T-helper 1 cell (primary cell): ENCODE data around the gene ZDHHC24.

ENCODE experiments used
- DNase-seq, 5 donors: peaks; one replicate each; pipeline ENCODE4 v3.0.0-alpha.2; 2012 to 2020

ZDHHC24 gene

GRCh38 chr11:66564984-66565383, 19.1 kb upstream of the ZDHHC24 start:
- DNase-seq: no peak

- no peak for DNase-seq
Measured at GRCh38 chr11:66564538-66564937, 18.7 kb upstream of the ZDHHC24 start.

- DNase-seq: no peak
Measured at GRCh38 chr11:66563832-66564231, 18.0 kb upstream of the ZDHHC24 start.

GRCh38 chr11:66562907-66563583, 17.2 kb upstream of the ZDHHC24 start:
- DNase-seq: no peak

GRCh38 chr11:66562275-66562674, 16.4 kb upstream of the ZDHHC24 start:
- DNase-seq: no peak

GRCh38 chr11:66561975-66562248, 16.1 kb upstream of the ZDHHC24 start:
- DNase-seq: no peak

- DNase-seq: no peak
Measured at GRCh38 chr11:66561178-66561974, 15.5 kb upstream of the ZDHHC24 start.

GRCh38 chr11:66559866-66560676, 14.2 kb upstream of the ZDHHC24 start:
- no peak for DNase-seq

- DNase-seq: peak in 1 of 5 donors; percentile 41
Measured at GRCh38 chr11:66559142-66559865, 13.5 kb upstream of the ZDHHC24 start.

GRCh38 chr11:66557733-66558326, 12.0 kb upstream of the ZDHHC24 start:
- no peak for DNase-seq

GRCh38 chr11:66556086-66556485, 10.2 kb upstream of the ZDHHC24 start:
- no peak for DNase-seq

GRCh38 chr11:66555416-66555815, 9.6 kb upstream of the ZDHHC24 start:
- no peak for DNase-seq

- no peak for DNase-seq
Measured at GRCh38 chr11:66554602-66555001, 8.8 kb upstream of the ZDHHC24 start.

- DNase-seq: no peak
Measured at GRCh38 chr11:66550887-66551286, 5.0 kb upstream of the ZDHHC24 start.

GRCh38 chr11:66549696-66550095, 3.8 kb upstream of the ZDHHC24 start:
- DNase-seq: no peak

GRCh38 chr11:66548774-66549630, 3.2 kb upstream of the ZDHHC24 start:
- DNase-seq: no peak

- no peak for DNase-seq
Measured at GRCh38 chr11:66548041-66548440, 2.2 kb upstream of the ZDHHC24 start.

GRCh38 chr11:66547662-66548009, 1.8 kb upstream of the ZDHHC24 start:
- DNase-seq: no peak

GRCh38 chr11:66546966-66547661, 1.3 kb upstream of the ZDHHC24 start:
- no peak for DNase-seq

- DNase-seq: peak in 1 of 5 donors; percentile 4
Measured at GRCh38 chr11:66546368-66546965, 619 bp upstream of the ZDHHC24 start, which contains the start of gene ACTN3. TSS of gene ACTN3 (plus strand) at chr11:66546903. CDS start at chr11:66546938, 35 bp downstream.
